ENCODE results near the gene NBDY. TPM values are rescaled to one million over a fixed set of nuclear protein-coding genes. Genes with fewer than 3 reads are reported as not detected.
"Not testable (repeated sequence)": the region's sequence is repeated elsewhere in the genome, so short reads cannot be mapped to it uniquely, and the experiment has no call there.

The NBDY gene
- total RNA-seq, 1 experiment from 2014 or later, result 44.7 TPM

DNA sequence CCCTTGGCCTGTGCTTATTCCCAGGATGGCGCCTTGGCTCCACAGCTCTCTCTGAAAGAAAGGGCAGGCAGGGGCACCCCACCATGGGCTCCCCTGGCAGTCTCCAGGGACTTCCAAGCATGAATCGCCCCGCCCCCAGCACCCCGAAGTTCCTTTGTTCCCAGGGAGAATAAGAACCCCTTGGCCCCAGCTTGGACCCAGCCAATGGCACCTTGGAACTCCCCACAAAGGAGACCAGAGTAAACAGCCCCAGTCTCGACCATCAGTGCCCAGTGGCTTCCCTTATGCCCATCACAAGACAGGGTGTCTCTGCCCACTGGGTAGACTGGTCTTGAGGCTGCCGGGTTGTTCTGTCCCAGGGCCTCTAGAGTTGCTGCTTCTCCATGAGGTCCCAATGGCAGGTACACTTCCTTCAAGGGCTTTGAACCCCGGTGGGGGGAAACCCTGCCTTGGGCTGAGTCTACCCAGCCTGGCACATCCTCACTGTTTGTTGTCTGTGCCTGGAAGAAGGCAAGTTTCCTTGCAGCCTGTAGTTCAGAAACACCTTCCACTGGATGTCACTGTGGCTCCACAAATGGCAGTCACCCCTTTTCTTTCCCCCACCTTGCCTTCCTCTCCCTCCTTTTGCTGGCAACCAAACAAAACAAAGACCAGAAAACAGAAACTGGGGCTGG is 30.8 kb downstream of the NBDY start (continued):
- TF ChIP-seq, protein P1, sequence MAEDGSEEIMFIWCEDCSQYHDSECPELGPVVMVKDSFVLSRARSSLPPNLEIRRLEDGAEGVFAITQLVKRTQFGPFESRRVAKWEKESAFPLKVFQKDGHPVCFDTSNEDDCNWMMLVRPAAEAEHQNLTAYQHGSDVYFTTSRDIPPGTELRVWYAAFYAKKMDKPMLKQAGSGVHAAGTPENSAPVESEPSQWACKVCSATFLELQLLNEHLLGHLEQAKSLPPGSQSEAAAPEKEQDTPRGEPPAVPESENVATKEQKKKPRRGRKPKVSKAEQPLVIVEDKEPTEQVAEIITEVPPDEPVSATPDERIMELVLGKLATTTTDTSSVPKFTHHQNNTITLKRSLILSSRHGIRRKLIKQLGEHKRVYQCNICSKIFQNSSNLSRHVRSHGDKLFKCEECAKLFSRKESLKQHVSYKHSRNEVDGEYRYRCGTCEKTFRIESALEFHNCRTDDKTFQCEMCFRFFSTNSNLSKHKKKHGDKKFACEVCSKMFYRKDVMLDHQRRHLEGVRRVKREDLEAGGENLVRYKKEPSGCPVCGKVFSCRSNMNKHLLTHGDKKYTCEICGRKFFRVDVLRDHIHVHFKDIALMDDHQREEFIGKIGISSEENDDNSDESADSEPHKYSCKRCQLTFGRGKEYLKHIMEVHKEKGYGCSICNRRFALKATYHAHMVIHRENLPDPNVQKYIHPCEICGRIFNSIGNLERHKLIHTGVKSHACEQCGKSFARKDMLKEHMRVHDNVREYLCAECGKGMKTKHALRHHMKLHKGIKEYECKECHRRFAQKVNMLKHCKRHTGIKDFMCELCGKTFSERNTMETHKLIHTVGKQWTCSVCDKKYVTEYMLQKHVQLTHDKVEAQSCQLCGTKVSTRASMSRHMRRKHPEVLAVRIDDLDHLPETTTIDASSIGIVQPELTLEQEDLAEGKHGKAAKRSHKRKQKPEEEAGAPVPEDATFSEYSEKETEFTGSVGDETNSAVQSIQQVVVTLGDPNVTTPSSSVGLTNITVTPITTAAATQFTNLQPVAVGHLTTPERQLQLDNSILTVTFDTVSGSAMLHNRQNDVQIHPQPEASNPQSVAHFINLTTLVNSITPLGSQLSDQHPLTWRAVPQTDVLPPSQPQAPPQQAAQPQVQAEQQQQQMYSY (CRISPR knock-in tag; IDR thresholded peaks at IDR 0.05), result no peak
- TF ChIP-seq, protein P2, sequence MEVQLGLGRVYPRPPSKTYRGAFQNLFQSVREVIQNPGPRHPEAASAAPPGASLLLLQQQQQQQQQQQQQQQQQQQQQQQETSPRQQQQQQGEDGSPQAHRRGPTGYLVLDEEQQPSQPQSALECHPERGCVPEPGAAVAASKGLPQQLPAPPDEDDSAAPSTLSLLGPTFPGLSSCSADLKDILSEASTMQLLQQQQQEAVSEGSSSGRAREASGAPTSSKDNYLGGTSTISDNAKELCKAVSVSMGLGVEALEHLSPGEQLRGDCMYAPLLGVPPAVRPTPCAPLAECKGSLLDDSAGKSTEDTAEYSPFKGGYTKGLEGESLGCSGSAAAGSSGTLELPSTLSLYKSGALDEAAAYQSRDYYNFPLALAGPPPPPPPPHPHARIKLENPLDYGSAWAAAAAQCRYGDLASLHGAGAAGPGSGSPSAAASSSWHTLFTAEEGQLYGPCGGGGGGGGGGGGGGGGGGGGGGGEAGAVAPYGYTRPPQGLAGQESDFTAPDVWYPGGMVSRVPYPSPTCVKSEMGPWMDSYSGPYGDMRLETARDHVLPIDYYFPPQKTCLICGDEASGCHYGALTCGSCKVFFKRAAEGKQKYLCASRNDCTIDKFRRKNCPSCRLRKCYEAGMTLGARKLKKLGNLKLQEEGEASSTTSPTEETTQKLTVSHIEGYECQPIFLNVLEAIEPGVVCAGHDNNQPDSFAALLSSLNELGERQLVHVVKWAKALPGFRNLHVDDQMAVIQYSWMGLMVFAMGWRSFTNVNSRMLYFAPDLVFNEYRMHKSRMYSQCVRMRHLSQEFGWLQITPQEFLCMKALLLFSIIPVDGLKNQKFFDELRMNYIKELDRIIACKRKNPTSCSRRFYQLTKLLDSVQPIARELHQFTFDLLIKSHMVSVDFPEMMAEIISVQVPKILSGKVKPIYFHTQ (CRISPR knock-in tag; IDR thresholded peaks at IDR 0.05), result no peak
- TF ChIP-seq, protein P3, sequence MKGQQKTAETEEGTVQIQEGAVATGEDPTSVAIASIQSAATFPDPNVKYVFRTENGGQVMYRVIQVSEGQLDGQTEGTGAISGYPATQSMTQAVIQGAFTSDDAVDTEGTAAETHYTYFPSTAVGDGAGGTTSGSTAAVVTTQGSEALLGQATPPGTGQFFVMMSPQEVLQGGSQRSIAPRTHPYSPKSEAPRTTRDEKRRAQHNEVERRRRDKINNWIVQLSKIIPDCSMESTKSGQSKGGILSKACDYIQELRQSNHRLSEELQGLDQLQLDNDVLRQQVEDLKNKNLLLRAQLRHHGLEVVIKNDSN (CRISPR knock-in tag; IDR thresholded peaks at IDR 0.05), result no peak
- TF ChIP-seq, protein P4, sequence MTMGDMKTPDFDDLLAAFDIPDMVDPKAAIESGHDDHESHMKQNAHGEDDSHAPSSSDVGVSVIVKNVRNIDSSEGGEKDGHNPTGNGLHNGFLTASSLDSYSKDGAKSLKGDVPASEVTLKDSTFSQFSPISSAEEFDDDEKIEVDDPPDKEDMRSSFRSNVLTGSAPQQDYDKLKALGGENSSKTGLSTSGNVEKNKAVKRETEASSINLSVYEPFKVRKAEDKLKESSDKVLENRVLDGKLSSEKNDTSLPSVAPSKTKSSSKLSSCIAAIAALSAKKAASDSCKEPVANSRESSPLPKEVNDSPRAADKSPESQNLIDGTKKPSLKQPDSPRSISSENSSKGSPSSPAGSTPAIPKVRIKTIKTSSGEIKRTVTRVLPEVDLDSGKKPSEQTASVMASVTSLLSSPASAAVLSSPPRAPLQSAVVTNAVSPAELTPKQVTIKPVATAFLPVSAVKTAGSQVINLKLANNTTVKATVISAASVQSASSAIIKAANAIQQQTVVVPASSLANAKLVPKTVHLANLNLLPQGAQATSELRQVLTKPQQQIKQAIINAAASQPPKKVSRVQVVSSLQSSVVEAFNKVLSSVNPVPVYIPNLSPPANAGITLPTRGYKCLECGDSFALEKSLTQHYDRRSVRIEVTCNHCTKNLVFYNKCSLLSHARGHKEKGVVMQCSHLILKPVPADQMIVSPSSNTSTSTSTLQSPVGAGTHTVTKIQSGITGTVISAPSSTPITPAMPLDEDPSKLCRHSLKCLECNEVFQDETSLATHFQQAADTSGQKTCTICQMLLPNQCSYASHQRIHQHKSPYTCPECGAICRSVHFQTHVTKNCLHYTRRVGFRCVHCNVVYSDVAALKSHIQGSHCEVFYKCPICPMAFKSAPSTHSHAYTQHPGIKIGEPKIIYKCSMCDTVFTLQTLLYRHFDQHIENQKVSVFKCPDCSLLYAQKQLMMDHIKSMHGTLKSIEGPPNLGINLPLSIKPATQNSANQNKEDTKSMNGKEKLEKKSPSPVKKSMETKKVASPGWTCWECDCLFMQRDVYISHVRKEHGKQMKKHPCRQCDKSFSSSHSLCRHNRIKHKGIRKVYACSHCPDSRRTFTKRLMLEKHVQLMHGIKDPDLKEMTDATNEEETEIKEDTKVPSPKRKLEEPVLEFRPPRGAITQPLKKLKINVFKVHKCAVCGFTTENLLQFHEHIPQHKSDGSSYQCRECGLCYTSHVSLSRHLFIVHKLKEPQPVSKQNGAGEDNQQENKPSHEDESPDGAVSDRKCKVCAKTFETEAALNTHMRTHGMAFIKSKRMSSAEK (CRISPR knock-in tag; IDR thresholded peaks at IDR 0.05; ENCODE audit: borderline replicate concordance), result no peak
- TF ChIP-seq, protein P5, sequence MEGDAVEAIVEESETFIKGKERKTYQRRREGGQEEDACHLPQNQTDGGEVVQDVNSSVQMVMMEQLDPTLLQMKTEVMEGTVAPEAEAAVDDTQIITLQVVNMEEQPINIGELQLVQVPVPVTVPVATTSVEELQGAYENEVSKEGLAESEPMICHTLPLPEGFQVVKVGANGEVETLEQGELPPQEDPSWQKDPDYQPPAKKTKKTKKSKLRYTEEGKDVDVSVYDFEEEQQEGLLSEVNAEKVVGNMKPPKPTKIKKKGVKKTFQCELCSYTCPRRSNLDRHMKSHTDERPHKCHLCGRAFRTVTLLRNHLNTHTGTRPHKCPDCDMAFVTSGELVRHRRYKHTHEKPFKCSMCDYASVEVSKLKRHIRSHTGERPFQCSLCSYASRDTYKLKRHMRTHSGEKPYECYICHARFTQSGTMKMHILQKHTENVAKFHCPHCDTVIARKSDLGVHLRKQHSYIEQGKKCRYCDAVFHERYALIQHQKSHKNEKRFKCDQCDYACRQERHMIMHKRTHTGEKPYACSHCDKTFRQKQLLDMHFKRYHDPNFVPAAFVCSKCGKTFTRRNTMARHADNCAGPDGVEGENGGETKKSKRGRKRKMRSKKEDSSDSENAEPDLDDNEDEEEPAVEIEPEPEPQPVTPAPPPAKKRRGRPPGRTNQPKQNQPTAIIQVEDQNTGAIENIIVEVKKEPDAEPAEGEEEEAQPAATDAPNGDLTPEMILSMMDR (IDR thresholded peaks at IDR 0.05), result no peak
- TF ChIP-seq ZBTB21 (CRISPR knock-in tag; IDR thresholded peaks at IDR 0.05; ENCODE audit: borderline replicate concordance), result no peak

DNA sequence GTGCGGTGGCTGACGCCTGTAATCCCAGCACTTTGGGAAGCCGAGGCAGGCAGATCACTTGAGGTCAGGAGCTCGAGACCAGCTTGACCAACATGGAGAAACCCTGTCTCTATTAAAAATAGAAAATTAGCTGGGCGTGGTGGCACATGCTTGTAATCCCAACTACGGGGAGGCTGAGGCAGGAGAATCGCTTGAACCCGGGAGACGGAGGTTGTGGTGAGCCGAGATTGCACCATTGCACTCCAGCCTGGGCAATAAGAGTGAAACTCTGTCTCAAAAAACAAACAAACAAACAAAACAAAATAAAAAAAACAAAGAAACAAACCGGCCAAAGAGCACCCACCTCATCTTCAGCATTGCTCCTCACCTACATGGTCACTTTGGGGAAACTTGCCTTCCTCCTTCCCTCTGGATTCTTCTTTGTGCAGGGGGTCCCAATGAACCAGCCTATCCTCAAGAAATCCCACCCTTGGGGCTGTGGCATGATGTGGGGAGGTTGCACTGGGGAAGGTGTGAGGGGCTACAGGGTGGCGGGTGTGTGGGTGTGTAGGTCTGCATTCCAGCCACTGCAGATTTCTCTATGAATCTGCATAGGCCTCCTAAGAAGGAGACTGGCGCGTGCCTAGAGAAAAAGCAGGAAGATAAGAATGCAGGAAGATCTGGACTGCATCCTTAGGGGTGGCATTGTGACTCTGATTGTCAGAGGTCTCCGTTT is 31.5 kb downstream of the NBDY start:
- peaks cover 12% of the 10 kb centered on the region for H3K4me1 Mint-ChIP-seq
- H3K27ac Mint-ChIP-seq; H3K9me3 Mint-ChIP-seq; ATAC-seq; H3K4me3 Mint-ChIP-seq; POLR2A ChIA-PET; CTCF ChIA-PET; DNase-seq (ENCODE audit: low spot score); H3K36me3 Mint-ChIP-seq; H3K27me3 Mint-ChIP-seq (ENCODE audit: low read depth): not testable (repeated sequence)

DNA sequence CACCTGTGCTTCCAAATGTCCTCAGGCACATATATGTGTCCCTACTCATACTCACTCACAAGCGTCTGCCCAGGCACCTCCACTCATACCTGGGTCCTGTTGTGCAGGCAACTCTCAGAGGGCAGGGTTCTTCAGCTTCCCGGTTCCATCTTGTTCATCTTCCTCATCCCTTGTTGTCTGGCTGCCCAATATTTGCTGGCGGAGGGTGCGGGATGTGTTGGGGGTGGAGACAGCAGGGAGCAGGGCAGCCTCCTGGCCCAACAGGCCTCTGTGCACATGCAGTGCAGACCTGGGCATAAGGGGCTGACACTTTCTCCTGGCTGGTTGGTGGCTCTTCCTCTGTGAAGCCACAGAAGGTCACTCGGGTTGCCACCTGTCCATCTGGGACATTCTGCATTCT is 32.1 kb downstream of the NBDY start:
- no peak for DNase-seq (ENCODE audit: low spot score)
- ATAC-seq, result no peak
- CTCF ChIA-PET, result no interaction called here
- peaks cover 18% of the 10 kb centered on the region for H3K4me1 Mint-ChIP-seq
- H3K9me3 Mint-ChIP-seq, result no peaks in the 10 kb centered on the region
- H3K27me3 Mint-ChIP-seq (ENCODE audit: low read depth), result no peaks in the 10 kb centered on the region
- H3K4me3 Mint-ChIP-seq, result no peak overlapping the region
- no peaks in the 10 kb centered on the region; the same call in 1 of the 2 replicates for H3K36me3 Mint-ChIP-seq
- POLR2A ChIA-PET, result no interaction called here
- H3K27ac Mint-ChIP-seq, result no peak overlapping the region
- no peak for TF ChIP-seq ELF4 (CRISPR knock-in tag; IDR thresholded peaks at IDR 0.05; ENCODE audit: low read depth)
- no peak for TF ChIP-seq ZNF219 (CRISPR knock-in tag; IDR thresholded peaks at IDR 0.05; ENCODE audit: borderline replicate concordance)
- TF ChIP-seq CREM (CRISPR knock-in tag; IDR thresholded peaks at IDR 0.05), result no peak
- TF ChIP-seq, protein P6, sequence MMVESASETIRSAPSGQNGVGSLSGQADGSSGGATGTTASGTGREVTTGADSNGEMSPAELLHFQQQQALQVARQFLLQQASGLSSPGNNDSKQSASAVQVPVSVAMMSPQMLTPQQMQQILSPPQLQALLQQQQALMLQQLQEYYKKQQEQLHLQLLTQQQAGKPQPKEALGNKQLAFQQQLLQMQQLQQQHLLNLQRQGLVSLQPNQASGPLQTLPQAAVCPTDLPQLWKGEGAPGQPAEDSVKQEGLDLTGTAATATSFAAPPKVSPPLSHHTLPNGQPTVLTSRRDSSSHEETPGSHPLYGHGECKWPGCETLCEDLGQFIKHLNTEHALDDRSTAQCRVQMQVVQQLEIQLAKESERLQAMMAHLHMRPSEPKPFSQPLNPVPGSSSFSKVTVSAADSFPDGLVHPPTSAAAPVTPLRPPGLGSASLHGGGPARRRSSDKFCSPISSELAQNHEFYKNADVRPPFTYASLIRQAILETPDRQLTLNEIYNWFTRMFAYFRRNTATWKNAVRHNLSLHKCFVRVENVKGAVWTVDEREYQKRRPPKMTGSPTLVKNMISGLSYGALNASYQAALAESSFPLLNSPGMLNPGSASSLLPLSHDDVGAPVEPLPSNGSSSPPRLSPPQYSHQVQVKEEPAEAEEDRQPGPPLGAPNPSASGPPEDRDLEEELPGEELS (CRISPR knock-in tag; IDR thresholded peaks at IDR 0.05), result no peak
